OCI-LY7 (cell line): ENCODE results near the gene AATK. TPM values are rescaled to one million over a fixed set of nuclear protein-coding genes. Genes with fewer than 3 reads are reported as not detected.

Experiments
- BruUV-seq: library from RNA; stranded (reverse); fragments of 400-500 nt; replicated peaks from 2 replicates; lab custom pipeline; 2021; lab: Mats Ljungman, UMichigan
- CTCF ChIA-PET: fragments of 300-600 bp; sonication (Branson Sonifier 250); formaldehyde crosslinking; loops from one replicate; lab custom pipeline; 2022; ENCODE audit warnings: antibody characterized with exemption; ENCODE audit not compliant: unreplicated experiment; lab: Charles Lee
- POLR2A ChIA-PET: fragments of 300-600 bp; sonication (Branson Sonifier 250); formaldehyde crosslinking; loops from one replicate; lab custom pipeline; 2022; ENCODE audit warnings: antibody characterized with exemption; lab: Charles Lee
- DNase-seq: peaks from one replicate; pipeline ENCODE4 v3.0.0-alpha.2; 2015; ENCODE audit warnings: low spot score
- H2AFZ ChIP-seq: fragments of 200-600 bp; sonication (generic), shearing (Covaris generic); 2 replicates; pipeline ENCODE4 v1.6.1; 2014; ENCODE audit warnings: mild to moderate bottlenecking, antibody characterized with exemption, low read length, moderate library complexity
- H3K27ac ChIP-seq: fragments of 200-600 bp; sonication (generic); 2 replicates; pipeline ENCODE4 v1.5.1; 2014; ENCODE audit warnings: mixed run types, low read depth, mild to moderate bottlenecking, moderate library complexity, low read length, inconsistent platforms; ENCODE audit not compliant: poor library complexity, severe bottlenecking
- H3K36me3 ChIP-seq: fragments of 200-600 bp; sonication (generic); 2 replicates; pipeline ENCODE4 v1.6.1; 2014; ENCODE audit warnings: mild to moderate bottlenecking, antibody characterized with exemption, low read length, moderate library complexity, mixed read lengths; ENCODE audit not compliant: insufficient read depth
- H3K4me1 ChIP-seq: fragments of 200-600 bp; sonication (generic); 2 replicates; pipeline ENCODE4 v1.5.1; 2014; ENCODE audit warnings: mild to moderate bottlenecking, low read length; ENCODE audit not compliant: insufficient read depth, poor library complexity, severe bottlenecking
- H3K4me2 ChIP-seq: fragments of 200-600 bp; sonication (generic); 2 replicates; pipeline ENCODE4 v1.6.1; 2014; ENCODE audit warnings: mild to moderate bottlenecking, low read length
- H3K4me3 ChIP-seq: fragments of 200-600 bp; sonication (generic); 2 replicates; pipeline ENCODE4 v1.5.1; 2014; ENCODE audit warnings: mild to moderate bottlenecking, low read depth, low read length; ENCODE audit not compliant: poor library complexity, severe bottlenecking
- H3K79me2 ChIP-seq: fragments of 200-600 bp; sonication (generic); 2 replicates; pipeline ENCODE4 v1.6.1; 2016; ENCODE audit warnings: low read depth, mild to moderate bottlenecking, low read length, moderate library complexity, mixed read lengths; ENCODE audit not compliant: insufficient read depth
- H3K9me2 ChIP-seq: fragments of 200-600 bp; sonication (generic); 2 replicates; pipeline ENCODE4 v1.6.1; 2016; ENCODE audit warnings: mild to moderate bottlenecking, low read length, mixed read lengths; ENCODE audit not compliant: insufficient read depth
- H3K9me3 ChIP-seq: fragments of 200-600 bp; sonication (generic); 2 replicates; pipeline ENCODE4 v1.6.1; 2014; ENCODE audit warnings: mild to moderate bottlenecking, mixed run types, low read length, mixed read lengths
- H4K20me1 ChIP-seq: fragments of 200-600 bp; sonication (generic); 2 replicates; pipeline ENCODE4 v1.6.1; 2014; ENCODE audit warnings: mild to moderate bottlenecking, antibody characterized with exemption, low read length, moderate library complexity, mixed read lengths; ENCODE audit not compliant: insufficient read depth
- EZH2phosphoT487 ChIP-seq: fragments of 200-600 bp; sonication (generic); IDR thresholded peaks from 2 replicates; pipeline ENCODE4 v1.6.1; 2018; ENCODE audit warnings: low read depth, borderline replicate concordance, mild to moderate bottlenecking, mixed run types, antibody characterized with exemption, low read length, moderate library complexity, mixed read lengths
- intact Hi-C: fragments of 100-400 bp; cut with micrococcal nuclease; formaldehyde crosslinking; loops from one replicate; pipeline ENCODE4 v1.10.0; 2022; ENCODE audit not compliant: unreplicated experiment
- total RNA-seq, 2 experiments: library from RNA; depleted of rRNA in 1 of 2; stranded (reverse); fragments of >200 nt in 1 of 2; shearing (Covaris generic) in 1 of 2; gene quantifications; 2 replicates each; pipeline ENCODE4 v1.2.3, GENCODE V29; 2014 to 2022
- TF ChIP-seq, protein P1 (sequence below): fragments of 200-600 bp; sonication (generic); conservative IDR thresholded peaks from 2 replicates; pipeline ENCODE4 v1.5.1; 2014; ENCODE audit warnings: mild to moderate bottlenecking, antibody characterized with exemption, low read length, moderate library complexity, mixed read lengths

Gene AATK
- total RNA-seq, 2 experiments from 2014 or later: 0.03 TPM; not detected in 1

GRCh38 chr17:81194941-81195901 is 29.2 kb upstream of the AATK start:
- BruUV-seq: no TSS peak
- no peaks in the 10 kb centered on the region for H4K20me1 ChIP-seq
- DNase-seq: no peak
- no peak overlapping the region for H3K27ac ChIP-seq
- intact Hi-C loops: no loop called here
- no peak overlapping the region for H3K4me3 ChIP-seq
- H3K79me2 ChIP-seq: no peaks in the 10 kb centered on the region
- H3K9me3 ChIP-seq: no peaks in the 10 kb centered on the region
- POLR2A ChIA-PET: no interaction called here
- H2AFZ ChIP-seq: no peak overlapping the region
- no peaks in the 10 kb centered on the region for H3K9me2 ChIP-seq
- H3K4me1 ChIP-seq: no peaks in the 10 kb centered on the region
- CTCF ChIA-PET: interaction anchor here (1.0 kb wide), 1 partner anchor 12 kb away, joined by 3 read pairs; no protein-coding TSS in a partner anchor
- TF ChIP-seq EZH2phosphoT487: no peak
- TF ChIP-seq, protein P1, sequence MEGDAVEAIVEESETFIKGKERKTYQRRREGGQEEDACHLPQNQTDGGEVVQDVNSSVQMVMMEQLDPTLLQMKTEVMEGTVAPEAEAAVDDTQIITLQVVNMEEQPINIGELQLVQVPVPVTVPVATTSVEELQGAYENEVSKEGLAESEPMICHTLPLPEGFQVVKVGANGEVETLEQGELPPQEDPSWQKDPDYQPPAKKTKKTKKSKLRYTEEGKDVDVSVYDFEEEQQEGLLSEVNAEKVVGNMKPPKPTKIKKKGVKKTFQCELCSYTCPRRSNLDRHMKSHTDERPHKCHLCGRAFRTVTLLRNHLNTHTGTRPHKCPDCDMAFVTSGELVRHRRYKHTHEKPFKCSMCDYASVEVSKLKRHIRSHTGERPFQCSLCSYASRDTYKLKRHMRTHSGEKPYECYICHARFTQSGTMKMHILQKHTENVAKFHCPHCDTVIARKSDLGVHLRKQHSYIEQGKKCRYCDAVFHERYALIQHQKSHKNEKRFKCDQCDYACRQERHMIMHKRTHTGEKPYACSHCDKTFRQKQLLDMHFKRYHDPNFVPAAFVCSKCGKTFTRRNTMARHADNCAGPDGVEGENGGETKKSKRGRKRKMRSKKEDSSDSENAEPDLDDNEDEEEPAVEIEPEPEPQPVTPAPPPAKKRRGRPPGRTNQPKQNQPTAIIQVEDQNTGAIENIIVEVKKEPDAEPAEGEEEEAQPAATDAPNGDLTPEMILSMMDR: no peak
- H3K4me2 ChIP-seq: no peak overlapping the region
- peaks cover 11% of the 10 kb centered on the region; the same call in 1 of the 2 replicates for H3K36me3 ChIP-seq

DNA sequence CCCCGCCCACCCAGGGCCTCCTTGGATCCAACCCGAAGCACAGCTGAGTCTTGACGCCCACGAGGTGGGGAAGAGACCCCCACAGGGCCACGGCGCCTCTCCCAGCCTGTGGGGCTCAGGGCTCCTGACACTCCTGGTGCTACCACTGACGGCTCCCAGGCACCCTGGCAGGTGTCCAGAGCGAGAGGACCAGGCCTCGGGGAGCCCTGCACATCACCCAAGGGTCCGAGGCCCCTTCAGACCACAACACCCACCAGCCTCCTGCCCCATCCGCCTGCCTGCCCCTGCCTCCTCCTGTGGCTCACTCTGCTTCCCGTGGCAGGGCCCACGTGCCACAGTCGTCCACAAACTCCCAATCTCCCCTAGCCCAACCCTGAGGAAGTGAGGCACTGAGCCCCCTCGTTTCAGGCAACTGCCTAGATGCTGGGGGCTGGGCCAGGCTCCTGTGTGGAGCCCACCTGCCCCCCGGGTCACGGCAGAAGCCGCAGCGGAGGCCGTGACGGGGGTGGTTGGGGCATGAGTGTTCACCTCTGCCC is 28.3 kb upstream of the AATK start:
- TF ChIP-seq, protein P1: no peak
- Histone ChIP-seq H3K9me2 (no peaks in the 10 kb centered on the region), H3K4me3 (no peak overlapping the region), H3K36me3 (peaks cover 16% of the 10 kb centered on the region; the same call in 1 of the 2 replicates), H3K4me2 (no peak overlapping the region), H4K20me1 (no peaks in the 10 kb centered on the region), H3K4me1 (no peaks in the 10 kb centered on the region), H3K9me3 (no peaks in the 10 kb centered on the region), H3K79me2 (no peaks in the 10 kb centered on the region), H3K27ac (no peak overlapping the region), H2AFZ (no peak overlapping the region)
- intact Hi-C loops: no loop called here
- no peak for DNase-seq
- ChIA-PET POLR2A (no interaction called here), CTCF (no interaction called here)
- BruUV-seq: no TSS peak
